GM12891 (cell line): ENCODE measurements around the gene KRT78.

Source experiments
- PAX5 ChIP-seq: IDR thresholded peaks from 2 replicates; pipeline ENCODE4 v1.6.1; 2011; ENCODE audit warnings: low read length, moderate library complexity, mild to moderate bottlenecking; ENCODE audit not compliant: insufficient read depth, severe bottlenecking
- POLR2A ChIP-seq: IDR thresholded peaks from 2 replicates; pipeline ENCODE4 v1.6.1; 2011; ENCODE audit warnings: low read depth, low read length, control low read depth
- POLR2AphosphoS5 ChIP-seq: IDR thresholded peaks from 2 replicates; pipeline ENCODE4 v1.6.1; 2011; ENCODE audit warnings: low read depth, low read length, control low read depth
- POU2F2 ChIP-seq: IDR thresholded peaks from 2 replicates; pipeline ENCODE4 v1.6.1; 2011; ENCODE audit warnings: low read depth, mild to moderate bottlenecking, control low read depth, low read length, moderate library complexity
- TAF1 ChIP-seq: IDR thresholded peaks from 2 replicates; pipeline ENCODE4 v1.6.1; 2011; ENCODE audit warnings: low read depth, low read length, control low read depth

DNA sequence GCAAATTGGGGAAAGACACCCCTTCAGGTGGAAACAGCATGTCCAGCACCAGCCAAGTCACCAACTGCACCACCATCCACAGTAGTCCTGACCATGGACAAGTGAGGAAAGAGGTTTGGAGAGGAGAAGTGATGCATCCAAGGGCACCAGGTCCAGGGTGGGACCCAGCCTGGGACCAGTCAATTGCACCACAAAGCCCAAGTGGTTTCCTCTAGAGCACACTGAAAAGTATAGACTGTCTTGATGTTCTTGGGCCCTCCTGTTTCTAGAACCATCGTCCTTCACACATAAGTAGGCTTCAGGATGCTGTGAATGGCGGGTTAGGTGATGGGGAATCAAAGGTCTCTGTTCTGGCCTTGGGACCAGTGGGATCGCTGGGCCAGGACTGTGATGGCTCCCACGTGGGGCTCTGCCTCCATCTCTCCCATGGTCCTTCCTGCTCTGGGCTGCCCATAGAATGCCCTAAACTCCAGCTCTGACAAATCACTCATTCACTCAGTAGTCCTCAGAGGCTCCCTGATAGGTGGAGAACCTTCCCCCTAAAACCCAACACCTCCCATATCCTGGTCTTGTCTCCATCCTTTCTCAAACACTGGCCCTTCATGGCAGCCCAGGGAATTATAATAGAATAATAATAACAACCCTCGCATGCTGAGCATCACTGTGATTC is 23.9 kb downstream of the KRT78 start:
- no peak for TF ChIP-seq PAX5
- TF ChIP-seq POLR2A, result no peak
- no peak for TF ChIP-seq TAF1
- no peak for TF ChIP-seq POU2F2
- no peak for TF ChIP-seq POLR2AphosphoS5
